HFF-Myc (cell line): Measurements from ENCODE around the gene ARHGEF4.

Experiments
- DNase-seq: peaks from one replicate; pipeline ENCODE4 v3.0.0-alpha.2; 2011; ENCODE audit warnings: low read depth; ENCODE audit errors: extremely low read depth
- H3K4me3 ChIP-seq: replicated peaks from 2 replicates; pipeline ENCODE4 v1.5.1; 2011; ENCODE audit warnings: low read depth, mild to moderate bottlenecking, control low read depth, low read length
- CTCF ChIP-seq: IDR thresholded peaks from 2 replicates; pipeline ENCODE4 v1.5.1; 2012; ENCODE audit warnings: mild to moderate bottlenecking, low read depth, low read length, control low read depth; ENCODE audit errors: missing control alignments

The ARHGEF4 gene

DNA sequence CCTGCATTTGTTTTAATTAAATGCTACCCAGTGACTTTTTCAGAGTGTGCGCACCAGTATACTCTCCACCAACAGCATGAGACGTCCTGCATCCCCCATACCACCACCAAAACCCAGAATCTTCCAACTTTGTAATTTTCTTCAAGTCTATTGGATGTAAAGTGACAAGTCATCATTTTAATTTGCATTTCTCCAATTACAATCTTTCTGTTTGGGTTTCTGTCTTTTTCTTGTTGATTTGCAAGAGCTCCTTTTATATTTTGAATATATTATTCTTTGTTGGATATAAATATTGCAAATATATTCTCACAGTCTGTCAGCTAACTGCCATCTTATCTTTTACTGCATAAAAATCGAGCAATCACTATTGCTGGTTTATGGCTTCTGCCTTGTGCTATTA, 160.0 kb downstream of the ARHGEF4 start:
- no peak overlapping the region for H3K4me3 ChIP-seq
- TF ChIP-seq CTCF: no peak
- DNase-seq: no peak

DNA sequence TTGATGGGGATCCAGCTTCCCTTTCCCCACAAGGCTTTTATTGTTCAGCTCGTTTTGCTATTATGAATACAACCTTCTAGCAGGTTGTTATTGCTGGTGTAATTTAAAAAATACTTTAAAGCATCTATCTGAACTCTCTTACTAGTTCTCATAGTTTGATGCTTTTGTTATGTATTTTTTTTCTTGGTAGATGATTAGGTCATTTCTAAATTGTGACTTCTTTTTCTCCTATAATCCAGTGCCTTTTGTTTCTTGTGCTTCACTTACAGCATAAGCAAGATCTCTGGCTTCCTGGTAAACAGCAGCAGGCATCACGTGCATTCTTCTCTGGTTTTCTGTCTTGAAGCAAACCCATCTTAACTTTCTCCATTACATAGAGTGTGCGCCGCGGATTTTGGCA, 160.5 kb downstream of the ARHGEF4 start:
- no peak for DNase-seq
- no peak for TF ChIP-seq CTCF
- no peak overlapping the region for H3K4me3 ChIP-seq

DNA sequence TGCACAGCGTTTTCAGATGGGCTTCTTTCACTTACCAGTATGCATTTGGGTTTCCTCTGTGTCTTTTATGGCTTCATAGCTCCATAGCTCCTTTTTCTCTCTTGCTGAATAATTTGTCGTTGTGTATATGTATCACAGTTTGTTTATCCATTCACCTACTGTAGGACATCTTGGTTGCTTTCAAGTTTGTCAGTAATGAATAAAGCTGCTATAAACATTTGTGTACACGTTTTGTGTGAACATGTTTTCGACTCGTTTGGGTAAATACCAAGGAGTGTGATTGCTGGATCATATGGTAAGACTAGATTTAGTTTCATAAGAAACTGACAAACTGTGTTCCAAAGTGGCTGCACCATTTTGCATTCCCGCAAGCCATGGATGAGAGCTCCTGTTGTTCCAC, 161.8 kb downstream of the ARHGEF4 start:
- TF ChIP-seq CTCF: no peak
- H3K4me3 ChIP-seq: no peak overlapping the region
- DNase-seq: no peak

- no peak for TF ChIP-seq CTCF
- DNase-seq: no peak
- no peak overlapping the region for H3K4me3 ChIP-seq
Measured at GRCh38 chr2:131004446-131005209, 167.9 kb downstream of the ARHGEF4 start.

DNA sequence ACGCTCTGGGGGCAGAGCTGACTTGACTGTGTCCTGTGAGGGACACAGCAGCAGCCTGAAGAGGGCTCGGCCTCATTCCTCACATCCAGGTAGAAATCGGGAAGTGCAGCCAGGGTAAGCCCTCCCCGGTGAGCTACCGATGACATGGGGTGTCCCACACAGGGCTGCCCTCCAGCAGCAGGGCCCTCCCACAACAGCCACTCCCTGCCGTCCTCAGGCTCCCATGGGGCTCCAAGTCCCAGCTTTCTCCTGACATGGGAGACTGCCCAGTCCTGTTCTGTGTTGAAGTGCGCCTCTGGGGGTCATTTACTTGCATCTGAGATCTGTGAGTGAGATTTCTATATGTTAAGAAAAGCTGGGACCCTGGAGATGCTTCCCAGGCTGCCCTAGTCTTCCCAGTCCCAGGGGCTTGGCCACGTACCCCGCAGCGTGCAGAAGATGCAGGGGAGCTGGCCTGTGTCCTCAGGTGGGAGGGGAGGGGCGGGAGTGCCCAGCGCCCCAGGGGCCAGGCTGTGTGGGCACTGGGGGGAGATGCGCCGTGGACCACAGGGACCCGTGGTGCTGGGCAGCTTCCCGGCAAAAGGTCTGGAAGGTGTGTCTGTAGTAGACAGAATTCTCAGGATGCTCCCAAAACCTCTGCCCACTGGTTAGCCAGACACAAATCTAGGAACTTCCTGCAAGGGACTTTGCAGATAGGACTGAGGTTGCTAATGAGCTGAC, 168.7 kb downstream of the ARHGEF4 start:
- no peak for DNase-seq
- H3K4me3 ChIP-seq: no peak overlapping the region
- TF ChIP-seq CTCF: no peak

- no peak overlapping the region for H3K4me3 ChIP-seq
- DNase-seq: no peak
- no peak for TF ChIP-seq CTCF
Measured at GRCh38 chr2:131006561-131006960, 169.8 kb downstream of the ARHGEF4 start.

- TF ChIP-seq CTCF: no peak
- no peak overlapping the region for H3K4me3 ChIP-seq
- DNase-seq: no peak
Measured at GRCh38 chr2:131008967-131009366, 172.3 kb downstream of the ARHGEF4 start.
